ENCODE measurements around the gene OR2AE1. TPM values are rescaled to one million over a fixed set of nuclear protein-coding genes. Genes with fewer than 3 reads are reported as not detected.

Gene OR2AE1
- total RNA-seq, 3 donors from 2014 or later: 0.47 TPM; not detected in 2

DNA sequence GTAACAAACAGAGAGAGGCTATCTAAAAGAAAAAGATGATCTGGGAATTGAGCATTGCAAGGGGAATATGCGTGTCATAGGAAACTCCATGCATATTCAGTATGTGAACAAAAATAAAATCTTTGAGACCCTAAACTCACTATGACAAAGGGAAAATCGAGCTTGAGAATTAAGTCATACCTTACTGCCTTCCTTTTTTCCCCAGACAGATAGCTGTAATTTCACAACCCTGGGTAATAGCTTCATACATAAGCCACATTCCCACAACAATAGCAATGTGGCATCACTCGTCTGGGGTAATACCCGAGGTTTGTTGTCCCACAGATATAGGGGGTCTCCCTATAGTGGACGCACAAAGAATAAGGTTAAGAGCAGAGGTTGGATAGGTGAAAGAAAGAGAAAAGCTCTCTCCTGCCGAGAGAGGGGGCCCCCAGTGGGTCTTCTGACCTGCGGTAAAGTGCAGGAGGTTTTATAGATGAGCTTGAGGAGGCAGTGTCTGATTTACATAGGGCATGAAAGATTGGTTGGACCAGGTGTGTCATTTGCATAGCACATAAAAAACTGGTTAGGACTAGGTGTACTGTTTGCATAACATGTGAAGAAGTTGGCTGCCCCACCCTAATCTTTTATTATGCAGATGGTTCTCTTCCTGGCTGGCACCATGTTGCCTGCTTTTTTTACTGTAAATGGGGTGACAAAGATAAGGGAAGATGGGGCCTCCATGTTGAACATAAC lies 37.4 kb downstream of the OR2AE1 start:
- TF ChIP-seq, protein P1, sequence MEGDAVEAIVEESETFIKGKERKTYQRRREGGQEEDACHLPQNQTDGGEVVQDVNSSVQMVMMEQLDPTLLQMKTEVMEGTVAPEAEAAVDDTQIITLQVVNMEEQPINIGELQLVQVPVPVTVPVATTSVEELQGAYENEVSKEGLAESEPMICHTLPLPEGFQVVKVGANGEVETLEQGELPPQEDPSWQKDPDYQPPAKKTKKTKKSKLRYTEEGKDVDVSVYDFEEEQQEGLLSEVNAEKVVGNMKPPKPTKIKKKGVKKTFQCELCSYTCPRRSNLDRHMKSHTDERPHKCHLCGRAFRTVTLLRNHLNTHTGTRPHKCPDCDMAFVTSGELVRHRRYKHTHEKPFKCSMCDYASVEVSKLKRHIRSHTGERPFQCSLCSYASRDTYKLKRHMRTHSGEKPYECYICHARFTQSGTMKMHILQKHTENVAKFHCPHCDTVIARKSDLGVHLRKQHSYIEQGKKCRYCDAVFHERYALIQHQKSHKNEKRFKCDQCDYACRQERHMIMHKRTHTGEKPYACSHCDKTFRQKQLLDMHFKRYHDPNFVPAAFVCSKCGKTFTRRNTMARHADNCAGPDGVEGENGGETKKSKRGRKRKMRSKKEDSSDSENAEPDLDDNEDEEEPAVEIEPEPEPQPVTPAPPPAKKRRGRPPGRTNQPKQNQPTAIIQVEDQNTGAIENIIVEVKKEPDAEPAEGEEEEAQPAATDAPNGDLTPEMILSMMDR (IDR thresholded peaks at IDR 0.05): no peak
- peak in 2 of 3 donors; percentile 52 to 60 for DNase-seq
- H3K9me3 ChIP-seq: no peaks in the 10 kb centered on the region
- ATAC-seq: peak; percentile 92
- H3K4me1 ChIP-seq (ENCODE audit: low read depth): peaks cover 8% of the 10 kb centered on the region
- H3K36me3 ChIP-seq (ENCODE audit: low read depth): no peaks in the 10 kb centered on the region
- H3K4me3 ChIP-seq: no peak overlapping the region
- intact Hi-C loops (cut with DNase I, micrococcal nuclease): no loop called here

DNA sequence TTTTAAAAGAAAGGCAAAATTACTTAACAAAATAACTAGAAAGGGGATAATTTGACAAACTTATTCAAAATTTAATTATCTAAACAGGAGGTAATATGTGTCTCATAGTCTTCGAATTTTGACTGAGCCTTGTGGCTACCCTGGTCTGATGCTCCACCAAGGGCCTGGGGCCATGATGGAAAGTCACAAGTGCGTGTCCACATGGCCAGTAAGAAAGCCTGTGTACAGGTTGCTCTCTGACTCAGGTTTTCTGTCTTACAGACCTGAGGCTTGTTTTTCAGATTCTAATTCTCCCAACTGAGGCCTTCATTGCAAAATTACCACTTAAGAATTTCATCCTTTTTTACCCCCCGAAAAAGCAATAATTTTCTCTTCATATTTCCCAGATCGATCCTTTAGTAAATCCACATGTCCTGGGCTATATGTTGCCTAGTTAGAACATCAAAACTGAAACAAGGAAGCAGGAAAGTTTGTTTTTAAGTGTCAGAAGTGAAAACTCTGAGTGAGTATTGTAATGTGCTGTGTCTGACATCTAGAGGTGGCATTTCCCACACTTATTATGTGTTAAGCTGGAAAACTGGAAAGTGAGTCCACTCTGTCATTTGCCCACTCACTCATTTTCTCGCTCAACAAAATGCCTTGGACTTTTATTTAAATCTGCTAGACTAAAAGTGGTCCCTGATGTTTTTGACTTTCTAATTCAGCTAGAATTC lies 39.0 kb downstream of the OR2AE1 start:
- TF ChIP-seq, protein P1 (IDR thresholded peaks at IDR 0.05): no peak
- H3K9me3 ChIP-seq: no peaks in the 10 kb centered on the region
- peaks cover 8% of the 10 kb centered on the region for H3K4me1 ChIP-seq (ENCODE audit: low read depth)
- H3K4me3 ChIP-seq: no peak overlapping the region
- intact Hi-C loops (cut with DNase I, micrococcal nuclease): no loop called here
- no peaks in the 10 kb centered on the region for H3K36me3 ChIP-seq (ENCODE audit: low read depth)
- ATAC-seq: peak; percentile 82
- DNase-seq: peak in 1 of 3 donors; percentile 53

DNA sequence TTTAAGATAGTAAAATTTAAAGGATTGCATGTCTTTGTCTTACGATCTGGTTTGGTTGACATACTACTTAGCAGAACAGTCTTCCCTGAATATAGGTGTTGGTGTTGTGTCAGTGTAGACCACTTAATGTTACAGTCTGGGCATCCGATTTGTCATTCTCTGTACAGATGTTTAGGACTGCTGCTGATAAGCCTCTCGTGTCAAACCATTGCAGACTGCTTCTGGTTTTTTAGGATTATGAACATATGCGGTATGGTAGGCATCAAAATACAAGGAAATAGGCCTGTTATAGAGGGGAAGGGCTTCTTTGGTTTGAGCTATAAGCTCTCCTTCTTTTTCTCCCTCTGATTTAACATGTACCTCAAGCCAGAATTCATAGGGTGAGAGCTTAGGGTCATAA lies 41.6 kb downstream of the OR2AE1 start:
- Histone ChIP-seq H3K4me1 (ENCODE audit: low read depth) (peaks cover 8% of the 10 kb centered on the region), H3K9me3 (no peaks in the 10 kb centered on the region), H3K4me3 (no peak overlapping the region), H3K36me3 (ENCODE audit: low read depth) (no peaks in the 10 kb centered on the region)
- no peak for DNase-seq
- ATAC-seq: no peak
- TF ChIP-seq, protein P1 (IDR thresholded peaks at IDR 0.05): no peak
- intact Hi-C loops (cut with DNase I, micrococcal nuclease): no loop called here

DNA sequence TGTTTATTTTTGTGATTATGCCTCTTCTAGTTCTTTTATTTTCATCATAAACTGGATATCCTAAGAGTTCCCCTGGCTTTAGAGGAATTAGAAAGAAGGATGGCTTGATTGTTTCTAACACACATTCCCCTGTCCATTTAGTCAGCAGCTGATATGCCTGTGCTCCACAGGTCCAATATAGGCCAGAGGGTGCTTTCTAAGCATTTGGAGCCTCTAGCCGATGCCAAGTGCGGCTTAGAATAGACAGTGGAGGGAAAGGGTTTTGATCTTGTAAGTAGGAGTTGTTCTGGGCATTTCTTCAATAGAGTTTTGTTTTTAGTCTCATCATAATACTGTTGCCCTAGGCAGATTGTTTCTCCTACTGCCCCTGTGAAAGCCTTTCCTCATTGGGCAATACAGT lies 42.5 kb downstream of the OR2AE1 start:
- intact Hi-C loops (cut with DNase I, micrococcal nuclease): no loop called here
- DNase-seq (no peak), ATAC-seq (no peak)
- Histone ChIP-seq H3K4me1 (ENCODE audit: low read depth) (peaks cover 8% of the 10 kb centered on the region), H3K36me3 (ENCODE audit: low read depth) (no peaks in the 10 kb centered on the region), H3K4me3 (no peak overlapping the region), H3K9me3 (no peaks in the 10 kb centered on the region)
- TF ChIP-seq, protein P1 (IDR thresholded peaks at IDR 0.05): no peak

DNA sequence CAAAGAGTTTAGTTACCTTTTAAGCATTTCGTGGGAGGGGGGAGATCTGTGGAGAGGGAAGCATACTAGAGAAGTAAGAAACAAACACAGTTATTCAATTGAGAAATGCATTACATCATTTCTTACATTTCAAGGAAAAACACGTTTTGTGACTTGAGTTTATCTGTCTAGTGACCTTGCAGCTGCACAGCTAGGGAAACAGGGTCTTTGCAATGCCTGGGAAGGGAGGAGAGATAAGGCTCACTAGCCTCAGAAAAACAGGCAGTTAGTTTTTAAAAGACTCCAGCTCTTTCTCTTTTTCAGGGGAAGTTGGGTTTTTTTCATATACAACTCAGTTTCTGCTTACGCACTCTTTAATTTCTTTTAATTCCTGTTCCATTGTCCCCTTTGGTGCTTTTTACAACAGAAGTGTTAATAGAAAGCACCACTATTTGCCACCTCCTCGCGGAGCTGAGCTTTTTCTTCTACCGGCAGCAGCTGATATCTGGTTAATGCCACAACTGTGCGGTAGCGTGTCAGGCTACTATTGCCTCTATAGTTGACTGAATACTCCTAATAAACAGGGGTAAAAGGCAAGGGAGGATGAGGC lies 43.5 kb downstream of the OR2AE1 start:
- intact Hi-C loops (cut with DNase I, micrococcal nuclease): no loop called here
- Histone ChIP-seq H3K36me3 (ENCODE audit: low read depth) (no peaks in the 10 kb centered on the region), H3K9me3 (no peaks in the 10 kb centered on the region), H3K4me3 (no peak overlapping the region), H3K4me1 (ENCODE audit: low read depth) (peaks cover 7% of the 10 kb centered on the region)
- TF ChIP-seq, protein P1 (IDR thresholded peaks at IDR 0.05): no peak
- DNase-seq (no peak), ATAC-seq (no peak)
